ENCODE data around the gene C2CD4A.

The C2CD4A gene

GRCh38 chr15:62115847-62116246, 49.1 kb downstream of the C2CD4A start:
- H3K27me3 ChIP-seq (replicated peaks; ENCODE audit: insufficient read depth, low read length) = no peaks in the 10 kb centered on the region
- no peak overlapping the region for H3K9ac ChIP-seq (ENCODE audit: low read length)
- no peak overlapping the region for H3K4me2 ChIP-seq (ENCODE audit: low read depth, low read length)
- H3K27ac ChIP-seq (ENCODE audit: low read length) = no peak overlapping the region
- no peak for DNase-seq
- H3F3A ChIP-seq (ENCODE audit: insufficient read depth, low read length) = no peaks in the 10 kb centered on the region
- H3K4me3 ChIP-seq (ENCODE audit: low read length) = no peak overlapping the region
- TF ChIP-seq EZH2 (optimal IDR thresholded peaks at IDR 0.05; ENCODE audit: low read depth, low read length) = no peak
- no peak overlapping the region for H2AFZ ChIP-seq (ENCODE audit: low read length)
- no peaks in the 10 kb centered on the region for H3K79me2 ChIP-seq (ENCODE audit: low read length)
- H4K20me1 ChIP-seq (ENCODE audit: insufficient read depth, low read length) = no peaks in the 10 kb centered on the region
- no peaks in the 10 kb centered on the region for H3K4me1 ChIP-seq (ENCODE audit: low read length)
- H3K9me3 ChIP-seq (replicated peaks; ENCODE audit: insufficient read depth, low read length) = no peaks in the 10 kb centered on the region
- no peaks in the 10 kb centered on the region for H3K36me3 ChIP-seq (replicated peaks; ENCODE audit: insufficient read depth, low read length)
- no peaks in the 10 kb centered on the region for H3K9me2 ChIP-seq (replicated peaks; ENCODE audit: insufficient read depth, low read length)

GRCh38 chr15:62118520-62119226, 51.9 kb downstream of the C2CD4A start:
- Histone ChIP-seq H3K27ac (ENCODE audit: low read length) (no peak overlapping the region), H3K9ac (ENCODE audit: low read length) (no peak overlapping the region), H3K9me2 (replicated peaks; ENCODE audit: insufficient read depth, low read length) (no peaks in the 10 kb centered on the region), H3K27me3 (replicated peaks; ENCODE audit: insufficient read depth, low read length) (no peaks in the 10 kb centered on the region), H3K4me2 (ENCODE audit: low read depth, low read length) (no peak overlapping the region), H3K4me1 (ENCODE audit: low read length) (peaks cover 16% of the 10 kb centered on the region; the same call in 1 of the 2 replicates), H3F3A (ENCODE audit: insufficient read depth, low read length) (no peaks in the 10 kb centered on the region), H2AFZ (ENCODE audit: low read length) (no peak overlapping the region), H3K36me3 (replicated peaks; ENCODE audit: insufficient read depth, low read length) (no peaks in the 10 kb centered on the region), H4K20me1 (ENCODE audit: insufficient read depth, low read length) (no peaks in the 10 kb centered on the region), H3K9me3 (replicated peaks; ENCODE audit: insufficient read depth, low read length) (no peaks in the 10 kb centered on the region), H3K4me3 (ENCODE audit: low read length) (no peak overlapping the region), H3K79me2 (ENCODE audit: low read length) (no peaks in the 10 kb centered on the region)
- no peak for DNase-seq
- no peak for TF ChIP-seq EZH2phosphoT487 (IDR thresholded peaks at IDR 0.05; ENCODE audit: low read length)
- no peak for TF ChIP-seq EZH2 (optimal IDR thresholded peaks at IDR 0.05; ENCODE audit: low read depth, low read length)
- TF ChIP-seq CTCF (IDR thresholded peaks at IDR 0.05; ENCODE audit: low read length) = no peak

- no peaks in the 10 kb centered on the region for H4K20me1 ChIP-seq (ENCODE audit: insufficient read depth, low read length)
- no peak overlapping the region for H3K27ac ChIP-seq (ENCODE audit: low read length)
- no peaks in the 10 kb centered on the region for H3K36me3 ChIP-seq (replicated peaks; ENCODE audit: insufficient read depth, low read length)
- DNase-seq = no peak
- H3K27me3 ChIP-seq (replicated peaks; ENCODE audit: insufficient read depth, low read length) = no peaks in the 10 kb centered on the region
- no peaks in the 10 kb centered on the region for H3K9me2 ChIP-seq (replicated peaks; ENCODE audit: insufficient read depth, low read length)
- H3F3A ChIP-seq (ENCODE audit: insufficient read depth, low read length) = no peaks in the 10 kb centered on the region
- TF ChIP-seq CTCF (IDR thresholded peaks at IDR 0.05; ENCODE audit: low read length) = no peak
- TF ChIP-seq EZH2phosphoT487 (IDR thresholded peaks at IDR 0.05; ENCODE audit: low read length) = no peak
- no peak for TF ChIP-seq EZH2 (optimal IDR thresholded peaks at IDR 0.05; ENCODE audit: low read depth, low read length)
- H3K9me3 ChIP-seq (replicated peaks; ENCODE audit: insufficient read depth, low read length) = no peaks in the 10 kb centered on the region
- H2AFZ ChIP-seq (ENCODE audit: low read length) = no peak overlapping the region
- H3K4me2 ChIP-seq (ENCODE audit: low read depth, low read length) = no peak overlapping the region
- H3K4me3 ChIP-seq (ENCODE audit: low read length) = no peak overlapping the region
- peaks cover 16% of the 10 kb centered on the region; the same call in 1 of the 2 replicates for H3K4me1 ChIP-seq (ENCODE audit: low read length)
- no peak overlapping the region for H3K9ac ChIP-seq (ENCODE audit: low read length)
- H3K79me2 ChIP-seq (ENCODE audit: low read length) = no peaks in the 10 kb centered on the region
Measured at GRCh38 chr15:62119227-62119864, 52.6 kb downstream of the C2CD4A start.

GRCh38 chr15:62119874-62120273, 53.1 kb downstream of the C2CD4A start:
- no peak overlapping the region for H3K9ac ChIP-seq (ENCODE audit: low read length)
- H3K79me2 ChIP-seq (ENCODE audit: low read length) = no peaks in the 10 kb centered on the region
- no peak for TF ChIP-seq CTCF (IDR thresholded peaks at IDR 0.05; ENCODE audit: low read length)
- TF ChIP-seq EZH2phosphoT487 (IDR thresholded peaks at IDR 0.05; ENCODE audit: low read length) = no peak
- H3K27ac ChIP-seq (ENCODE audit: low read length) = no peak overlapping the region
- H3F3A ChIP-seq (ENCODE audit: insufficient read depth, low read length) = no peaks in the 10 kb centered on the region
- H3K4me3 ChIP-seq (ENCODE audit: low read length) = no peak overlapping the region
- H3K4me2 ChIP-seq (ENCODE audit: low read depth, low read length) = no peak overlapping the region
- H3K9me3 ChIP-seq (replicated peaks; ENCODE audit: insufficient read depth, low read length) = no peaks in the 10 kb centered on the region
- H3K36me3 ChIP-seq (replicated peaks; ENCODE audit: insufficient read depth, low read length) = no peaks in the 10 kb centered on the region
- H2AFZ ChIP-seq (ENCODE audit: low read length) = no peak overlapping the region
- peaks cover 19% of the 10 kb centered on the region for H3K4me1 ChIP-seq (ENCODE audit: low read length)
- H4K20me1 ChIP-seq (ENCODE audit: insufficient read depth, low read length) = no peaks in the 10 kb centered on the region
- DNase-seq = no peak
- H3K27me3 ChIP-seq (replicated peaks; ENCODE audit: insufficient read depth, low read length) = no peaks in the 10 kb centered on the region
- H3K9me2 ChIP-seq (replicated peaks; ENCODE audit: insufficient read depth, low read length) = no peaks in the 10 kb centered on the region

All from MM.1S (cell line).